GM12878 (cell line): ENCODE measurements around the gene THSD8. TPM values are rescaled to one million over a fixed set of nuclear protein-coding genes. Genes with fewer than 3 reads are reported as not detected.

Experiments
- BCL11A ChIP-seq: IDR thresholded peaks from 2 replicates; pipeline ENCODE4 v1.6.1; 2011; ENCODE audit warnings: low read depth, low read length
- CHD2 ChIP-seq: IDR thresholded peaks from 2 replicates; pipeline ENCODE4 v1.6.1; 2011; ENCODE audit warnings: low read depth, low read length, improper control_type of control experiment, borderline replicate concordance
- CREM ChIP-seq: IDR thresholded peaks from 2 replicates; pipeline ENCODE4 v1.6.1; 2014; ENCODE audit warnings: antibody characterized with exemption, low read depth
- EED ChIP-seq: sonication (generic); IDR thresholded peaks from 2 replicates; pipeline ENCODE4 v1.6.1; 2016; ENCODE audit warnings: antibody characterized with exemption, low read depth
- EGR1 ChIP-seq, 2 experiments: IDR thresholded peaks; 1 replicate in 1 of 2; 2 replicates in 1 of 2; pipeline ENCODE4 v1.6.1; 2011 to 2012; ENCODE audit warnings: low read depth in 2 of 2, low read length in 2 of 2, borderline replicate concordance in 1 of 2, mild to moderate bottlenecking in 1 of 2, moderate library complexity in 1 of 2
- IRF4 ChIP-seq: IDR thresholded peaks from 2 replicates; pipeline ENCODE4 v1.6.1; 2011; ENCODE audit warnings: low read depth, low read length
- MEF2A ChIP-seq: IDR thresholded peaks from 2 replicates; pipeline ENCODE4 v1.6.1; 2011; ENCODE audit warnings: low read depth, mild to moderate bottlenecking, low read length, moderate library complexity; ENCODE audit not compliant: insufficient read depth
- NBN ChIP-seq: fragments of 450-650 bp; IDR thresholded peaks from 2 replicates; pipeline ENCODE4 v1.6.1; 2016
- PAX8 ChIP-seq: fragments of 450-650 bp; IDR thresholded peaks from 2 replicates; pipeline ENCODE4 v1.6.1; 2017; ENCODE audit warnings: mild to moderate bottlenecking, moderate library complexity
- POLR2A ChIP-seq: IDR thresholded peaks from 2 replicates; pipeline ENCODE4 v1.6.1; 2011; ENCODE audit warnings: low read depth, mild to moderate bottlenecking, low read length
- POU2F2 ChIP-seq: IDR thresholded peaks from 3 replicates; pipeline ENCODE4 v1.6.1; 2011; ENCODE audit warnings: low read depth, mild to moderate bottlenecking, low read length, borderline replicate concordance
- SIX5 ChIP-seq: IDR thresholded peaks from 2 replicates; pipeline ENCODE4 v1.6.1; 2011; ENCODE audit warnings: mild to moderate bottlenecking, low read depth, low read length, moderate library complexity; ENCODE audit not compliant: severe bottlenecking
- YY1 ChIP-seq: IDR thresholded peaks from 2 replicates; pipeline ENCODE4 v1.6.1; 2011; ENCODE audit warnings: low read depth, mild to moderate bottlenecking, low read length
- polyA plus RNA-seq, 11 experiments: library from polyadenylated mRNA; depleted of rRNA in 4 of 11; unstranded in 6 of 11; stranded (reverse) in 5 of 11; fragments of >200 nt; fragmentation: Nextera tagmentation in 4 of 11; fragmentation: Illumina TruSeq in 1 of 11; extraction: Ambion mirVana in 4 of 11; extraction: Trizol in 1 of 11; gene quantifications; 1 replicate in 1 of 11; 2 replicates in 10 of 11; pipeline versions ENCODE4 v1.2.1 to v1.2.3, GENCODE V29; 2011 to 2016; ENCODE audit warnings: inconsistent platforms in 2 of 11, missing spikeins in 2 of 11, low read depth in 1 of 11
- total RNA-seq, 4 experiments: library from RNA; depleted of rRNA in 3 of 4; stranded (reverse); fragments of >200 nt in 3 of 4; fragmentation: Illumina TruSeq in 1 of 4; extraction: Trizol in 1 of 4; gene quantifications; 2 replicates each; pipeline versions ENCODE4 v1.2.1 to v1.2.3, GENCODE V29; 2013 to 2021
- TF ChIP-seq, protein P1 (sequence below): fragments of 450-650 bp; IDR thresholded peaks from 2 replicates; pipeline ENCODE4 v1.6.1; 2017; ENCODE audit warnings: borderline replicate concordance
- TF ChIP-seq, protein P2 (sequence below): fragments of 450-650 bp; IDR thresholded peaks from 2 replicates; pipeline ENCODE4 v1.6.1; 2017; ENCODE audit warnings: mild to moderate bottlenecking, low read depth, inconsistent platforms; ENCODE audit not compliant: poor library complexity, severe bottlenecking
- TF ChIP-seq, protein P3 (sequence below): fragments of 450-650 bp; IDR thresholded peaks from 2 replicates; pipeline ENCODE4 v1.6.1; 2017; ENCODE audit warnings: mild to moderate bottlenecking, moderate library complexity

THSD8 gene
- total and polyA plus RNA-seq, 10 of the 15 experiments (the other 5 are each of a cell fraction or from before 2014, with no cell fraction given) = 0.24 to 32.3 (median 21.3) TPM; not detected in 2

DNA sequence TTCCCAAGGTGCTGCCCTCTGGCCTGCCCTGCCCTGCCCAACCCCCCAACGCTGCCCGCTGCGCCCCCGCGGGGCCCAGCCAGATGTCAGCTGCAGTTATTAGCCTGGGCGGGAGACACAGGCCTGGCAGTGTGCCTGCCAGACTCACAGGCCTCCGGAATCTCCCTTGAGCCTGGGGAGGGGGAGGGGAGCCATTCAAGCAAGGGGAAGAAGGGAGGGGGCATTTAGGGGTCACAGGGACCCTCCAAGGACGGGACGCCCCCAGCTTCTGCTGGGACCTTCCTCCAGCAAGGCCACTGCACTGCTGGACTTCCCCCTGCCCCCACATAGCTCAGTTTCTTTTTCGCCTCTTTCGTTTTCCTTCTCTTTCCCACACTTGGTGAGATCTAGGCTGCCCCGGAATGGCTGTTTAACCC lies 13.2 kb upstream of the THSD8 start (continued):
- peak; percentile 77 for TF ChIP-seq MEF2A
- TF ChIP-seq, protein P1, sequence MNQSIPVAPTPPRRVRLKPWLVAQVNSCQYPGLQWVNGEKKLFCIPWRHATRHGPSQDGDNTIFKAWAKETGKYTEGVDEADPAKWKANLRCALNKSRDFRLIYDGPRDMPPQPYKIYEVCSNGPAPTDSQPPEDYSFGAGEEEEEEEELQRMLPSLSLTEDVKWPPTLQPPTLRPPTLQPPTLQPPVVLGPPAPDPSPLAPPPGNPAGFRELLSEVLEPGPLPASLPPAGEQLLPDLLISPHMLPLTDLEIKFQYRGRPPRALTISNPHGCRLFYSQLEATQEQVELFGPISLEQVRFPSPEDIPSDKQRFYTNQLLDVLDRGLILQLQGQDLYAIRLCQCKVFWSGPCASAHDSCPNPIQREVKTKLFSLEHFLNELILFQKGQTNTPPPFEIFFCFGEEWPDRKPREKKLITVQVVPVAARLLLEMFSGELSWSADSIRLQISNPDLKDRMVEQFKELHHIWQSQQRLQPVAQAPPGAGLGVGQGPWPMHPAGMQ = no peak
- peak; percentile 51 for TF ChIP-seq BCL11A
- peak; percentile 93 for TF ChIP-seq CHD2
- TF ChIP-seq IRF4 = peak; percentile 25; the same call in 1 of the 2 replicates
- peak; percentile 66 for TF ChIP-seq POLR2A
- TF ChIP-seq CREM = peak; percentile 76; the same call in 1 of the 2 replicates
- peak; percentile 5 to 79 for TF ChIP-seq EGR1 (IDR thresholded peaks at IDR 0.05; ENCODE audit: borderline replicate concordance in 1 of 2, low read depth in 2 of 2, low read length in 2 of 2)
- TF ChIP-seq POU2F2 = peak; percentile 77; the same call in 1 of the 3 replicates
- TF ChIP-seq NBN = peak; percentile 95; the same call in 1 of the 2 replicates
- TF ChIP-seq PAX8 = no peak
- TF ChIP-seq EED = peak; percentile 86
- peak; percentile 20; the same call in 1 of the 2 replicates for TF ChIP-seq YY1
- TF ChIP-seq SIX5 = no peak
- TF ChIP-seq, protein P2, sequence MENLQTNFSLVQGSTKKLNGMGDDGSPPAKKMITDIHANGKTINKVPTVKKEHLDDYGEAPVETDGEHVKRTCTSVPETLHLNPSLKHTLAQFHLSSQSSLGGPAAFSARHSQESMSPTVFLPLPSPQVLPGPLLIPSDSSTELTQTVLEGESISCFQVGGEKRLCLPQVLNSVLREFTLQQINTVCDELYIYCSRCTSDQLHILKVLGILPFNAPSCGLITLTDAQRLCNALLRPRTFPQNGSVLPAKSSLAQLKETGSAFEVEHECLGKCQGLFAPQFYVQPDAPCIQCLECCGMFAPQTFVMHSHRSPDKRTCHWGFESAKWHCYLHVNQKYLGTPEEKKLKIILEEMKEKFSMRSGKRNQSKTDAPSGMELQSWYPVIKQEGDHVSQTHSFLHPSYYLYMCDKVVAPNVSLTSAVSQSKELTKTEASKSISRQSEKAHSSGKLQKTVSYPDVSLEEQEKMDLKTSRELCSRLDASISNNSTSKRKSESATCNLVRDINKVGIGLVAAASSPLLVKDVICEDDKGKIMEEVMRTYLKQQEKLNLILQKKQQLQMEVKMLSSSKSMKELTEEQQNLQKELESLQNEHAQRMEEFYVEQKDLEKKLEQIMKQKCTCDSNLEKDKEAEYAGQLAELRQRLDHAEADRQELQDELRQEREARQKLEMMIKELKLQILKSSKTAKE = peak; percentile 89
- TF ChIP-seq, protein P3, sequence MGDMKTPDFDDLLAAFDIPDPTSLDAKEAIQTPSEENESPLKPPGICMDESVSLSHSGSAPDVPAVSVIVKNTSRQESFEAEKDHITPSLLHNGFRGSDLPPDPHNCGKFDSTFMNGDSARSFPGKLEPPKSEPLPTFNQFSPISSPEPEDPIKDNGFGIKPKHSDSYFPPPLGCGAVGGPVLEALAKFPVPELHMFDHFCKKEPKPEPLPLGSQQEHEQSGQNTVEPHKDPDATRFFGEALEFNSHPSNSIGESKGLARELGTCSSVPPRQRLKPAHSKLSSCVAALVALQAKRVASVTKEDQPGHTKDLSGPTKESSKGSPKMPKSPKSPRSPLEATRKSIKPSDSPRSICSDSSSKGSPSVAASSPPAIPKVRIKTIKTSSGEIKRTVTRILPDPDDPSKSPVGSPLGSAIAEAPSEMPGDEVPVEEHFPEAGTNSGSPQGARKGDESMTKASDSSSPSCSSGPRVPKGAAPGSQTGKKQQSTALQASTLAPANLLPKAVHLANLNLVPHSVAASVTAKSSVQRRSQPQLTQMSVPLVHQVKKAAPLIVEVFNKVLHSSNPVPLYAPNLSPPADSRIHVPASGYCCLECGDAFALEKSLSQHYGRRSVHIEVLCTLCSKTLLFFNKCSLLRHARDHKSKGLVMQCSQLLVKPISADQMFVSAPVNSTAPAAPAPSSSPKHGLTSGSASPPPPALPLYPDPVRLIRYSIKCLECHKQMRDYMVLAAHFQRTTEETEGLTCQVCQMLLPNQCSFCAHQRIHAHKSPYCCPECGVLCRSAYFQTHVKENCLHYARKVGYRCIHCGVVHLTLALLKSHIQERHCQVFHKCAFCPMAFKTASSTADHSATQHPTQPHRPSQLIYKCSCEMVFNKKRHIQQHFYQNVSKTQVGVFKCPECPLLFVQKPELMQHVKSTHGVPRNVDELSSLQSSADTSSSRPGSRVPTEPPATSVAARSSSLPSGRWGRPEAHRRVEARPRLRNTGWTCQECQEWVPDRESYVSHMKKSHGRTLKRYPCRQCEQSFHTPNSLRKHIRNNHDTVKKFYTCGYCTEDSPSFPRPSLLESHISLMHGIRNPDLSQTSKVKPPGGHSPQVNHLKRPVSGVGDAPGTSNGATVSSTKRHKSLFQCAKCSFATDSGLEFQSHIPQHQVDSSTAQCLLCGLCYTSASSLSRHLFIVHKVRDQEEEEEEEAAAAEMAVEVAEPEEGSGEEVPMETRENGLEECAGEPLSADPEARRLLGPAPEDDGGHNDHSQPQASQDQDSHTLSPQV = peak; percentile 82
